Measurements from ENCODE around the gene OLR1.
"Not testable (repeated sequence)": the region's sequence is repeated elsewhere in the genome, so short reads cannot be mapped to it uniquely, and the experiment has no call there.

Gene OLR1

GRCh38 chr12:10190558-10191388, 18.8 kb upstream of the OLR1 start:
- DNase-seq (ENCODE audit: low spot score) = peak; percentile 56

GRCh38 chr12:10189653-10190052, 17.7 kb upstream of the OLR1 start:
- DNase-seq (ENCODE audit: low spot score) = no peak

GRCh38 chr12:10186958-10187357, 15.0 kb upstream of the OLR1 start:
- not testable (repeated sequence) for DNase-seq (ENCODE audit: low spot score)

GRCh38 chr12:10186299-10186698, 14.4 kb upstream of the OLR1 start:
- no peak for DNase-seq (ENCODE audit: low spot score)

- no peak for DNase-seq (ENCODE audit: low spot score)
Observed at GRCh38 chr12:10184261-10184843, 12.4 kb upstream of the OLR1 start.

- DNase-seq (ENCODE audit: low spot score) = no peak
Observed at GRCh38 chr12:10182354-10183049, 10.6 kb upstream of the OLR1 start.

- no peak for DNase-seq (ENCODE audit: low spot score)
Observed at GRCh38 chr12:10179776-10180181, 7.8 kb upstream of the OLR1 start.

- DNase-seq (ENCODE audit: low spot score) = no peak
Observed at GRCh38 chr12:10178821-10179220, 6.9 kb upstream of the OLR1 start, which contains the start of gene TMEM52B. Gene TMEM52B, plus strand, starts transcription at chr12:10179032. Its CDS starts 543 bp downstream, at chr12:10179575.

- no peak for DNase-seq (ENCODE audit: low spot score)
Observed at GRCh38 chr12:10175846-10176636, 4.1 kb upstream of the OLR1 start.

GRCh38 chr12:10174986-10175614, 3.2 kb upstream of the OLR1 start:
- DNase-seq (ENCODE audit: low spot score) = no peak

- no peak for DNase-seq (ENCODE audit: low spot score)
Observed at GRCh38 chr12:10170216-10170615, 1.7 kb downstream of the OLR1 start.

- DNase-seq (ENCODE audit: low spot score) = no peak
Observed at GRCh38 chr12:10169104-10169503, 2.8 kb downstream of the OLR1 start.

GRCh38 chr12:10167599-10167998, 4.3 kb downstream of the OLR1 start:
- DNase-seq (ENCODE audit: low spot score) = no peak

- DNase-seq (ENCODE audit: low spot score) = no peak
Observed at GRCh38 chr12:10165421-10165820, 6.5 kb downstream of the OLR1 start.

- no peak for DNase-seq (ENCODE audit: low spot score)
Observed at GRCh38 chr12:10163084-10163483, 8.8 kb downstream of the OLR1 start.

GRCh38 chr12:10160617-10161385, 11.1 kb downstream of the OLR1 start:
- DNase-seq (ENCODE audit: low spot score) = no peak

- DNase-seq (ENCODE audit: low spot score) = no peak
Observed at GRCh38 chr12:10159280-10159679, 12.7 kb downstream of the OLR1 start.

- DNase-seq (ENCODE audit: low spot score) = no peak
Observed at GRCh38 chr12:10158406-10158805, 13.5 kb downstream of the OLR1 start.

GRCh38 chr12:10155966-10156365, 16.0 kb downstream of the OLR1 start:
- no peak for DNase-seq (ENCODE audit: low spot score)

- DNase-seq (ENCODE audit: low spot score) = no peak
Observed at GRCh38 chr12:10154145-10154496, 17.8 kb downstream of the OLR1 start.
